ENCODE results near the gene NOP53. TPM values are rescaled to one million over a fixed set of nuclear protein-coding genes. Genes with fewer than 3 reads are reported as not detected.

The NOP53 gene
- polyA plus RNA-seq (ENCODE audit: insufficient read length) = 316 TPM
- long read RNA-seq, donor 1, transcript NOP53-201 (13 exons, 1,528 nt) = major isoform, 172 of 323 reads
- long read RNA-seq, donor 1, transcript NOP53-206 (2 exons, 265 nt) = minor isoform, 18 of 323 reads
- long read RNA-seq, donor 1, partial matches to known transcripts = 128 of 323 reads
- long read RNA-seq, donor 1, other reads (novel, unspliced or antisense) = 0 of 323 reads
- long read RNA-seq, donor 2, transcript NOP53-201 (13 exons, 1,528 nt) = major isoform, 135 of 197 reads
- long read RNA-seq, donor 2, transcript NOP53-206 (2 exons, 265 nt) = minor isoform, 7 of 197 reads
- long read RNA-seq, donor 2, partial matches to known transcripts = 53 of 197 reads
- long read RNA-seq, donor 2, other reads (novel, unspliced or antisense) = 0 of 197 reads
- long read RNA-seq, donor 3, transcript NOP53-201 (13 exons, 1,528 nt) = major isoform, 107 of 172 reads
- long read RNA-seq, donor 3, partial matches to known transcripts = 61 of 172 reads
- long read RNA-seq, donor 3, other reads (novel, unspliced or antisense) = 0 of 172 reads
- long read RNA-seq, donor 4, transcript NOP53-201 (13 exons, 1,528 nt) = major isoform, 9 of 49 reads
- long read RNA-seq, donor 4, transcript NOP53-206 (2 exons, 265 nt) = minor isoform, 8 of 49 reads
- long read RNA-seq, donor 4, partial matches to known transcripts = 31 of 49 reads
- long read RNA-seq, donor 4, other reads (novel, unspliced or antisense) = 0 of 49 reads
- long read RNA-seq, donor 5, transcript NOP53-201 (13 exons, 1,528 nt) = major isoform, 231 of 367 reads
- long read RNA-seq, donor 5, partial matches to known transcripts = 121 of 367 reads
- long read RNA-seq, donor 5, other reads (novel, unspliced or antisense) = 9 of 367 reads
- long read RNA-seq, donor 6, transcript NOP53-206 (2 exons, 265 nt) = minor isoform, 23 of 366 reads
- long read RNA-seq, donor 6, transcript NOP53-201 (13 exons, 1,528 nt) = major isoform, 175 of 366 reads
- long read RNA-seq, donor 6, partial matches to known transcripts = 158 of 366 reads
- long read RNA-seq, donor 6, other reads (novel, unspliced or antisense) = 5 of 366 reads
- long read RNA-seq, donor 7, transcript NOP53-206 (2 exons, 265 nt) = minor isoform, 9 of 375 reads
- long read RNA-seq, donor 7, transcript NOP53-201 (13 exons, 1,528 nt) = major isoform, 210 of 375 reads
- long read RNA-seq, donor 7, partial matches to known transcripts = 152 of 375 reads
- long read RNA-seq, donor 7, other reads (novel, unspliced or antisense) = 0 of 375 reads
- long read RNA-seq, donor 8, transcript NOP53-201 (13 exons, 1,528 nt) = major isoform, 65 of 82 reads
- long read RNA-seq, donor 8, partial matches to known transcripts = 13 of 82 reads
- long read RNA-seq, donor 8, other reads (novel, unspliced or antisense) = 0 of 82 reads

DNA sequence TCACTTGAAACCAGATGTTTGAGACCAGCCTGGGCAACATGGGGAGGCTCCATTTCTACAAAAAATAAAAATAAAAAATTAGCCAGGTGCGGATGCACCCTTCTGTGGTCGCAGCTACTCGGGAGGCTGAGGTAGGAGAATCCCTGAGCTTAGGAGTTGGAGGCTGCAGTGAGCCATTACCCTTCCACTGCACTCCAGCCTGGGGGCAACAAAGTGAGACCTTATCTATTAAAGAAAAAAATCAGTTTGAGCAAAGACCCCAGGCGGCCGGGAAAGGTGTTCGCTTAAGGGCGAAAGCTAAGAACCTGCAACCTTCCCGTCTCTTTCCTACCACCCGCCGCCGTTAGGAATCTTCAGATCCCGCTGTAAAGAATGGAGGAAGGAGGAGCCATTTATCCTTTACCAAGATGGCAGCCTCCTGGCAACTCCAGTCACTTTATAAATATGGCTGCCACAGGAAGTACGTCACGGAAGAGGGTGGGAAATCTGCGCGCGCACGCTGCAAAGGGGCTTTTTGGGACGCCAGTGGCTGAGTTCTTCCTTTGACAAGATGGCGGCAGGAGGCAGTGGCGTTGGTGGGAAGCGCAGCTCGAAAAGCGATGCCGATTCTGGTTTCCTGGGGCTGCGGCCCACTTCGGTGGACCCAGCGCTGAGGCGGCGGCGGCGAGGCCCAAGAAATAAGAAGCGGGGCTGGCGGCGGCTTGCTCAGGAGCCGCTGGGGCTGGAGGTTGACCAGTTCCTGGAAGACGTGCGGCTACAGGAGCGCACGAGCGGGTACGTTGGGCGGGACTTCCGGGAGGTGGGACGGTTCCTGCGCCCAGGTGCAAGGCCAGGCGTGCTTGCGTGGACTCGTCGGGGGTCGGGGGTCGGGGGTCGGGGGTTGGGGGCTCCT lies at the start of gene NOP53:
TSS of gene NOP53 (plus strand) at position 537 of the 892 bp plus-strand sequence. CDS start at position 551, 14 bp downstream.
- DNase-seq = peak; percentile 98

DNA sequence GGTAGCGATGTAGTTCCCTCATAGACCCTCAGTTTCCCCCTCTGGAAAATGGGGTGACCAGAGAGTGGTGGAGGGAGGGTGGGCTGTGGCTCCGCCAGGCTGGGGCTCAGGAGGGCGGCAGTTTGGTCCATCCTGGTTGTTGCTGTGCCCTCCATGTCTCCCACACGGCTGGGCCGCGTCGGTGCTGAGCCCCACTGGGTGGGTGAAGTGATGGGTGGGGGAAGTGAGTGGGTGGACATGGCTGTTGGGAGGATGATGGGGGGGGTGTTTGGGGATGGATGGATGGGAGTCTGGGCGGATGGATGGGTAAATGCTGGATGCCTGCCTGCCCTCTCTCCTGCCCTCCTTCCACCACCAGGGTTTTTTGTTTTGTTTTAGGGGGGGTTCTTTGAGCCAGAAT lies 48.7 kb upstream of the NOP53 start:
- no peak for DNase-seq

DNA sequence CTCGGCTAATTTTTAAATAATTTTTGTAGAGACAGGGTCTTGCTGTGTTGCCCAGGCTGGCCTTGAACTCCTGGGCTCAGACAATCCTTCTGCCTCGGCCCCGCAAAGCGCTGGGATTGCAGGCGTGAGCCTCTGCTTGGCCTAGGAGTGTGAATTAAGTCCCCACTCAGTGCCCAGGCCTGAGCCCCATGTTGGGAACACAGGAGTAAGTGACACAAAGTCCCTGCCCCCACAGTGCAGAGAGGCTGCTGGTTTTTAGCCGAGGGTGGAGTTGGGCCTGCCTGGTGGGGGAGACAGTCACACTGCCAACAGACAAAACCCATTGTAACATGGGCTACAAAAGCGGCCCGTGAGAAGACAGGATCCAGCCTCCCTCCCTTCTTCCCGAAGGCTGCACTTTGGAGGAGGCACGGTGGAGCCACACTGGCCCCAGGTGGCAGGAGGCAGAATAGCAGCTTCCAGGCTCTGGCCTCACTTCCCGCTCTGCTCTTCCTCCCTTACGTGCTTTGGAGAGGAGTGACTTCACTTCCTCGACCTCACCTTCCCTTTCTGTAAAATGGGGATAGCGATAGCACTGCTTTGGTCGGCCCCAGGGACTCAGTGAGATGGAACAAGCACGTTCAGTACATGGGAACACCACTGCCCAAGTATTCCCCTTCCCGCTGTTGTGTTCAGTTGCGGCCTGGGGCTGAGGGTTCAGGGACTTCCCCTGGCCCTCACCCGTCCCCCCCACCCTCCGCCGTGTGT lies 47.3 kb upstream of the NOP53 start:
- DNase-seq = peak; percentile 53

DNA sequence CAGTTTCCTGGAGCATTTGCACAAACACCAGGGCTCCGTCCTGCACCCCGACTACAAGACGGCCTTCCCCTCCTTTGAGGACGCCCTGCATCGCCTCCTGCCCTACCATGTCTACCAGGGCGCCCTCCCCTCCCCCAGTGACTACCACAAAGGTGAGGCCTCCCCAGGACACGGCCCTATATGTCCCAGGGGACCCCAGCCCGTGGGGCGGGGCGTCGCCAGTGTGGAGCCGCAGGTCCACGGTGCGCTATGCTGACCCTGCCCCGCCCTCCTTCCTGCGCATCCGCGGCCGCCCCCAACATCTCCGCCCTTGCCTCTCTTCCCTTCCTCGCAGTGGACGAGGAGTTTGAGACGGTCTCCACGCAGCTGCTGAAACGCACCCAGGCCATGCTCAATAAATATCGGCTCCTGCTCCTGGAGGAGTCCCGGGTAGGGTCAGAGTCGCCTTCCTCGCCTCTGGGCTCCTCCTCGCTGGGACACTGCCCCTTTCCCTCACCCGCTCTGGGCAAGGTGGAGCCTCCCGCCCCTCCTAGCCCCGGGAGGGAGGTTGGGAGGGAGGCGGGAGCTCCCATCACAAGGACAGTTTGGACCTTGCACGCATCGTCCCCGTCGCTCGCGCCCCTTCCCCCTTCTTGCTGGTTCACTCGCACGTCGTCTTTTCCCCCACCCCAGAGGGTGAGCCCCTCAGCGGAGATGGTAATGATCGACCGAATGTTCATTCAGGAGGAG lies 46.6 kb upstream of the NOP53 start:
- no peak for DNase-seq

DNA sequence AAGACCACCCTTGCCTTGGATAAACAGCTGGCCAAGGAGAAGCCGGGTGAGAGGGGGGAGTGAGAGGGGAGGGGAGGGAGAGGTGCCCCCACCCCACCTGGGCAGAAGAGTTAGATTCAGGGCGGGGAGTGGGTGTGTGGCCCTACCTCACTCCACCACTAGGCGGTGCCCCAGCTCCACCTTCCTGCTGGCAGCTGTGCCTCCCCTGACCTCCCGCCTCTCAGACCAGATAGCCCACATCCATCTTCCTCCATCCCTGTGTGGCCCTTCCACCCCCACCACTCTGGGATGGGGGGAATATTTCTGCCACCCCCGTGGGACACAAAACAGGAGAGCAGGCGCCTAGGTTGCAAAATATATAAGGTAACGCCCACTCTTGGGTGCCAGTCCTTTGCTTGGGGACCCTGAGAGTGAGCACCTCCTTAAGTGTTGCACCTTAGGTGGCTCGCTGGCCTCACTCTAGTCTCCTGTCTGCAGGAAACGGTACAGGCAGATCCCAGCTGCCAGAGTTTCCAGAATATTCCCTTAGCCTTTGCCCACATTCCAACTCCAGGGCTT lies 45.9 kb upstream of the NOP53 start:
- no peak for DNase-seq

DNA sequence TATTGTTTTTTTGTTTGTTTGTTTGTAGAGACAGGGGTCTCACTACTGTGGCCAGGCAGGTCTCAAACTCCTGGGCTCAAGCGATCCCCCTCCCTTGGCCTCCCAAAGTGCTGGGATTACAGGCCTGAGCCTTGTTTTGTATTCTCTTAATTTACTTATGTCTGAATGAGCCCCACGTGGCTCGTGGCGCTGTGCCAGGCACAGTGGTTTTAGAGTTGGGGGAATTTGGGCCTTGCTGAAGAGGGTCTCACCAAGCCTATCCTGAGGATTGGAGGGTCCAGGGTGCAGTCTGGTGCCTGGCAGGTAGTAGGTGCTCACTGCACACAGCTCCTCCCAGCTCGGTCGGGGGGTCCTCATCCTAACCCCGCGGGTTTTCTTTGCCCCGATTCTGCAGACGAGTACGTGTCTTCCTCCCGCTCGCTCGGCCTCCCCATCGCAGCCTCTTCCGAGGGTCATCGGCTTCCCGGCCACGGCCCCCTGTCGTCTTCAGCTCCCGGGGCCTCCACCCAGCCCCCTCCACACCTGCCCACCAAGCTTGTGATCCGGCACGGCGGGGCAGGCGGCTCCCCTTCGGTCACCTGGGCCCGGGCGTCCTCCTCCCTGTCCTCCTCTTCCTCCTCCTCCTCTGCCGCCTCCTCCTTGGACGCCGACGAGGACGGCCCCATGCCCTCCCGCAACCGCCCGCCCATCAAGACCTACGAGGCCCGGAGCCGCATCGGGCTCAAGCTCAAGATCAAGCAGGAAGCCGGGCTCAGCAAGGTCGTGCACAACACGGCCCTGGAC lies 44.2 kb upstream of the NOP53 start:
- DNase-seq = no peak

DNA sequence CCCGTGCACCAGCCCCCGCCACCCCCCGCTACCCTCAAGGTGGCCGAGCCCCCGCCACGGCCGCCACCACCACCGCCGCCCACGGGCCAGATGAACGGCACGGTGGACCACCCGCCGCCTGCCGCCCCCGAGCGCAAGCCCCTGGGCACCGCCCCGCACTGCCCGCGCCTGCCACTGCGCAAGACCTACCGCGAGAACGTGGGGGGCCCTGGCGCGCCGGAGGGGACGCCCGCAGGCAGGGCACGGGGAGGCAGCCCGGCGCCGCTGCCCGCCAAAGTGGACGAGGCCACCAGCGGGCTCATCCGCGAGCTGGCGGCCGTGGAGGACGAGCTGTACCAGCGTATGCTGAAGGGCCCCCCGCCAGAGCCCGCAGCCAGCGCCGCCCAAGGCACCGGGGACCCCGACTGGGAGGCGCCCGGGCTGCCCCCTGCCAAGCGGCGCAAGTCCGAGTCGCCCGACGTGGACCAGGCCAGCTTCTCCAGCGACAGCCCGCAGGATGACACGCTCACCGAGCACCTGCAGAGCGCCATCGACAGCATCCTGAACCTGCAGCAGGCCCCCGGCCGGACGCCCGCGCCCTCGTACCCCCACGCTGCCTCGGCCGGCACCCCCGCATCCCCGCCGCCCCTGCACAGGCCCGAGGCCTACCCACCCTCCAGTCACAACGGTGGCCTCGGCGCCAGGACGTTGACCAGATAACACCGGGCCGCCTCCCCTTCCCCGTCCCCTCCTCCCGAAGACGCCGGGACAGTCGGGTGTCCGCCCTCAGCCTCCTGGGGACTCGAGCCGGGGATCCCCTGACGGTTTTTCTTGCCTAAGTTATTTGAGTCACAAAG lies 43.4 kb upstream of the NOP53 start:
- DNase-seq = no peak

DNA sequence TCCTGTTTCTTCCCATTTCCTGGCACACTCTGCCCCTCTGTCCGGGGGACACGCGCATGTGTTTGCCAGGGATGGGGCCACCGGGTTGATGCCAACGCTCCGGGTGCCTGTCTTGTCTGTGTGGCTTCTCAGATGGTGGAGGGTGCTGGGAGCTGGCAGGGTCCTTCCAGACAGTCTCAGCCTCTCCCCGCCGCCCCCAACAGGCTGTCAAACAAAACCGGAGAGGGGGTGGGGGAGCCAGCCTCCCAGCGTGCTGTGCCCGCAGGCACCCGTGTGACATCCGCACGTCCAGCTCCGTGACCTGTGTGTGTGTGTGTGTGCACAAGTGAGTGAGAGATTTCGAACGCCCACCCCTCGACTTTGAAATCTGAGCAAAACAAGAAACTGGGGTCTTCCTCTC lies 42.7 kb upstream of the NOP53 start:
- DNase-seq = no peak

DNA sequence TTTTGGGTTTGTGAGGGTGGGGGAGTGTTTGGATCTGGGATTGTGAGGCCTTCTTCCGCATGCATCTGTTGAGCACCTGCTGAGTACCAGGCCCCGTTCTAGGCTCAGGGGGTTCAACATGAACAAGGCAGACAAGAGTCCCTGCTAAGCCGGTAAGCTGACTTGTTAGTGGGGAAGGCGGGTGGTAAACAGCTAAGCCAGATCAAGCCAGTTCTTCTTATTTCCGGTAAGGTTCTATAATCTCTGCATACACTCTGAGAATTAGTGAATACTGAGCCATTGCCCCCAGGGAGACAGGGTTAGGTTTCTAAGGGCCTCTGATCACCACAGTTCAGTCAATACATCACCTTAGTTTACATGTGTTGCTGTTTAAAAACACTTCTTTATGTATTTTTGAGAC lies 42.0 kb upstream of the NOP53 start:
- no peak for DNase-seq

DNA sequence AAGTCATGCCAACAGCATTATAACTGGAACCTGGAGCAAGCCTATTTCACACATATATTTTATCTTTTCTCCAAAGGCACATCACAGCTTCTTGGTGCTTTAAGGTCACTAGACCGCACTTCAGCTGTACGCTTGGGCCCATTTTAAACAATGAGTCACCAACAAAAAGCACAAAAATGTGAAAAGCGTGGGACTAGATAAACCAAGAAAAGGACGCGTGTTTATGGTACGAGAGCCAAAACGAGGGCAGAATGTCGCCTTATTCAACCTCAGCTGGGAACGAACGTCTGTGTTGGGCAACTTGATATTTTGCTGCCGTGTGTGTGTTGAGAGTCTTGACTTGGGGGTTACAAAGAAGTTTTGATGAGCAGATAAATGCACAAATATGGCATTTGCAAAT lies 41.3 kb upstream of the NOP53 start:
- no peak for DNase-seq

DNA sequence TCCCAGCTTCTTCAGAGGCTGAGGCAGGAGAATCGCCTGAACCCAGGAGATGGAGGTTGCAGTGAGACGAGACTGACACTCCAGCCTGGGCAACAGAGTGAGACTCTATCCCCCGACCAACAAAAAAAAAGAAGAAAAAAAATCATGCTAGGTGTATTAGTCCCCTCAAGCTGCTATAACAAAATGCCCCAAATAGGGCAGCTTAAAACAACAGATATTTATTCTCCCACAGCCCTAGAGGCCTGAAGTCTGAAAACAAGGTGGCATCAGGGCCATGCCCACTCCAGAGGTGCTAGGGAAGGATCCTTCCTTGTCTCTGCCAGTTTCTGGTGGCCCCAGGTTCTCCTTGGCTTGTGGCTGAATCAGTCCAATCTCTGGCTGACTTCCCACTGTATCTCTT lies 40.7 kb upstream of the NOP53 start:
- DNase-seq = no peak

DNA sequence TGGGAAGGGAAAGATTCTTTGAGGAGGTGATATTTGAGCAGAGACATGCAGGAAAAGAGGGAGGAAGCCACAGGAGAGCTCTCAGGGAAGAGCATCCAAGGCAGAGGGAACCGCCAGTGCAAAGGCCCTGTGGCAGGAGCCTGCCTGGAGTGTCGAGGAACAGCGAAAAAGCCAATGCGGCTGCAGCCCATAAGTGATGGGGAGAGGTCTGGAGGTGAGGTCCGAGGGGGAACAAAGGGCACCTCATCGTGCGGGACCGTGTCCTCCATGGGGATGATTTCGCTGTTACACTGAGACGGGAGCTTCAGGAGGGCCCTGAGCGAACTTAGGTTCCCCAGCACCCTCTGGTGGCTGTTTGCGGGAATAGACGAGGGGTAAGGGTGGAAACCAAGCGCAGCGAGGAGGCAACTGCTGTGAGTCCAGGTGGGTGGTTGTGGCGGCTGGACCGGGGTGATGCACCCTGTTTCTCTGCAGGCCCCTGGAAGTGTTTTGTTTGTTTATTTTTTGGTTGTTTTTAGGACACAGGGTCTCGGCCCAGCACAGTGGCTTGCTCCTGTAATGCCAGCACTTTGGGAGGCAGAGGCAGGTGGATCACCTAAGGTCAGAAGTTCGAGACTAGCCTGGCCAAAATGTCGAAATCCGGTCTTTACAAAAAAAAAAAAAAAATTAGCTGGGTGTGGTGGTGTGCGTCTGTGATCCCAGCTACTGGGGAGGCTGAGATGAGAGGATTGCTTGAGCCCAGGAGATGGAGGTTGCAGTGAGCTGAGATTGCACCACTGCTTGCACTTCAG lies 38.0 kb upstream of the NOP53 start:
- DNase-seq = peak; percentile 62

DNA sequence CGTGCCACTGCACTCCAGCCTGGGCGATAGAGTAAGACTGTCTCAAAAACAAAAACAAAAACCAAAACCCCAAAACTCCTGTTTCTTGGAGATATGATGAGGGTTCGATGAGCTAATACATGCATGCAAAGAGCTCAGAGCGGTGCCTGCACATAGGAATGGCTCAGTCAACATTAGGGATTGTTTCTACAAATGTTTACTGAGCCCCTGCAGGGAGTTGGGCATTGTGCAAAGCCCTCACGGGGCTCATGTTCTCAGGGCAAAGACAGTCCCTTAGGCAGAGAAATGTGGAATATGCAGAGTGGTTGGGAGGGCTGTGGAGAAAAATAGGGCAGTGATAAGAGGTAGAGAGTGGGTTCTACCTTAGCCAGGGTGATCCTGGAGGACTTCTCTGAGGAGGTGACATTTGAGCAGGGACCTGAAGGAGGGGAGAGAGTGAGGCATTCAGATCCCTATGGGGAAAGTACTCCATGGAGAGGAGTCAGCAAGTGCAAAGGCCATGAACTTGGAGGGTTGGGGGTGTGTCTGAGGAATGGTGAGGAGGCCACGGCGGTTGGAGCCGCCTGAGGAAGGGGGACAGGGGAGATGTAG lies 33.6 kb upstream of the NOP53 start:
- no peak for DNase-seq

DNA sequence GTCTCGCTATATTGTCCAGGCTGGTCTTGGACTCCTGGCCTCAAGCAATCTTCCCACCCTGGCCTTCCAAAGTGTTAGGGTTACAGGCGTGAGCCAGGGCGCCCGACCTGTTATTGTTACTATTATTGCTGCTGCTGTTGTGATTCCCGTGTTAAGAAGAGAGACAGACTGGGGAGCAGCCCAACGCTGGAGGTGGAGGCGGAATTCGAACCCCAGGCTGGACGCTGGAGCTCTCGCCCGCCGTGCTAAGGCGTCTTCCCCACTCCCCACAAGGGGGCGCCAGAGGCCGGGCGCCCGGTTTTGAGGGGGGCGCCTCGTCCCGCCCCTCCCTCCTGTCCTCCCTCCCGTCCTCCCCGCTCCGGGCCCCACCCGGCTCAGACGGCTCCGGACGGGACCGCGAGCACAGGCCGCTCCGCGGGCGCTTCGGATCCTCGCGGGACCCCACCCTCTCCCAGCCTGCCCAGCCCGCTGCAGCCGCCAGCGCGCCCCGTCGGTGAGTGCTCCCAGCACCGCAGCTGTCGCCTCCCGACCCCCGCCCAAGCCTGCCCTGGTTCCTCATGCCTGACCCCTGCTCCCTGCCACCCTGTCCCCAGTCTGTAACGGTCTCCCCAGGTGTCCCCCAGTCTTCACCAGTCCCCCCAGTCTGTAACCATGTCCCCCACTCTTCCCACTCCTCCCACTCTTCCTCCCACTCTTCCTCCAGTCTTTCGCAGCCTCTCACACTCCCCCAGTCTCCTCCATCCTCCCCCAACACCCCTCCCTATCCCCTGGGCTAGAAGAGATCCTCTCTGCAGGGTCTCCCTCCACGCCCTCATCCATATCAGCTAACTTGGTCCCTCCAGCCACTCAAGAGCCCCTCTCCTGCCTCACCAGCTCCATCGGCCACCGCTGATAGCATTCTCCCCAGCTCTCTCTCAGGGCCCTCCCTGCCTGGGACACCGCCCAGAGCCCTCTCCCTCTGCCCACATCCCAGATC lies 32.0 kb upstream of the NOP53 start, which contains the start of gene EHD2:
TSS of gene EHD2 (plus strand) at position 377 of the 976 bp plus-strand sequence. CDS start 3,191 bp downstream, outside the sequence.
- DNase-seq = no peak

DNA sequence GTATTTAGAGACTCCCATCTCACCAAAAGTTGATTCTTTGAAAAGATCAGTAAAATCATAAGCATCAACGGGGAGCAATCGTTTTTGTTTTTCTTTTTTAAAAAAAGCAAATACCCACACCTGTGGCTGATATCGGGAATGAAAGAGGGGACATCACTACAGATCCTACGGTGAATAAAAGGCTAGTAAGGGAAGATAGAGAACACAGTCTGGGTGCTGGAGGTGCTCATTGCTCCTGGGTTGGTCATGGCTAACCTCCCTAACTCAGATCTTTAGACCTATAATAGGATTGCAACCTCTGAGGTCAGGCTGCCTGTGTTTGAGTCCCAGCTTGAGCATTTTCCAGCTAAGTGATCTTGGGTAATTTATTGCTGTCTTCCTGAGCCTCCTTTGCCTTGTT lies 31.0 kb upstream of the NOP53 start:
- no peak for DNase-seq

Data from left kidney (tissue), 8 donors.